GM19193 (cell line): ENCODE results near the gene GMDS.

Experiments used
- POLR2A ChIP-seq: IDR thresholded peaks from 4 replicates; pipeline ENCODE4 v1.6.1; 2011; ENCODE audit not compliant: insufficient read depth, insufficient read length; ENCODE audit errors: extremely low read depth

Gene GMDS

DNA sequence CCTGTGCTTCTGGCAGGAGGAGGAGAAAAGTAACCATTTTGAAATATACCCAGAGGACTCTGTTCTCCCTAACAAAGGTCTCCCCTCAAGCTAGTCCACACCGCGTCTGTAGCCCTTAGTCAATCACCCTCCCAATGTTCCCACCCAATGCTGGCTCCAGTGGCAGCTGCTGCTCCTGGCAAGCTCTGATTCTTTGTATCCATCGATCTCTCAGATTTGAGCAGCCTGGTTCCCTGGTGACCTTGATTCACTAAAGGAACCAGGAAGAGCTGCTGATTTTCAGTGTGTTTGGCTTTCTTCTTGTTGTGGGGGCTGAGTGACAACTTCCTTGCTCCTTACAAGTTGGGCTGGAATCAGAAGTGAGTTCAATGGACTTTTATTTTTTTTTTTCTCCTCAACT, 567.2 kb downstream of the GMDS start:
- no peak for TF ChIP-seq POLR2A

DNA sequence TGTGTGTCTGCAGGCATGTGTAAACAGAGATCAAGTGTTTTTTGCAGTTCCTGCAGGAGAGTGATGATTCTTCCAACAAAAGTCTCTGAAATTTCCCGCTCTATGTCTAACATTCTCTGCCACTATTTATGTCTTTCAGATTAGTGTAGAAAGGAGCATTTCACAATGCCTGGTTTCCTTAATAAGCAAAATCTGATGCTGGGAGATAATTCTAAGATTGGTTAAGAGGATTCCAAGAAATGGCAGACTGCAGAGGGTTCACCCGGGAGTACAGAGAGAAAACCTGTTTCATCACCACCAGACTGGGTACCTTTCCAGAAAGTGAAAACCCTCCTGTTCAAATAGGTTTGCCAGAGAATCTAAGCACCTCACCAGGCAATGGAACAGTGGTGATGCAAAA, 573.0 kb downstream of the GMDS start:
- TF ChIP-seq POLR2A = no peak

DNA sequence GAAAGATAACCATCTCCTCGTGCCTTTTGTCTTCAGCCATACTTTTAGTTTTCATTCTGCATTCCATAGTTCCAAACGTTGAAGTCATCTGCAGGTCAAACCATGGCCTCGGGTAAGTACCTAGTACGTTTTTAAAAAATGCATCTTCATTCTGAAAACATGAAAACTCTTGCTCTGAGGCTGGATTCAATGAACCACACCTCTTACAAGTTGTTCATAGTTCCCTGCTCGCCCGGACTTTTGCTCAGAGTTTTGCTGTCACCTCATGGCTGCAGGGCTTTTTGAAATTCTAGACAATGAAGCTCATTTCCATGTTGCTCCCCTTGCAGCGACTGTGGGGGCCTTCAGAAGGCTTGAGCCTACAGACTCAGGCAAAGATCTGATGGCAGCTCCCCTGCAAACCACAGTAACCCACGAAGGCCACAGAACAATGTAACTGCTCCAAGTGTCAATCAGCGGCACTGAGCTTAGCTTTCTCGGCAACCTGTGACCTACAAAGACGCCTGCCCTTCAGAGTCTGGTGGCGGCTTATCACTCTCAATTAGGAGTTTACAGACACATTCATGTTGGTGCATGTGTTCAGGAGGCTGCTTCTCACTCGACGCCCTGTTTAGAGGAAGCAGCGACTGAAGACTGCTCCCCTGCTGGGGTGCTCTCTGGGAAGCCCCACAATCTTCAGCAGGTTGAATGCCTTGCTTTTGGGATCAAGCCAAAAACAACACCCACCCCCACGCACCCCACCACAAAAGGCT, 574.5 kb downstream of the GMDS start:
- TF ChIP-seq POLR2A = no peak

DNA sequence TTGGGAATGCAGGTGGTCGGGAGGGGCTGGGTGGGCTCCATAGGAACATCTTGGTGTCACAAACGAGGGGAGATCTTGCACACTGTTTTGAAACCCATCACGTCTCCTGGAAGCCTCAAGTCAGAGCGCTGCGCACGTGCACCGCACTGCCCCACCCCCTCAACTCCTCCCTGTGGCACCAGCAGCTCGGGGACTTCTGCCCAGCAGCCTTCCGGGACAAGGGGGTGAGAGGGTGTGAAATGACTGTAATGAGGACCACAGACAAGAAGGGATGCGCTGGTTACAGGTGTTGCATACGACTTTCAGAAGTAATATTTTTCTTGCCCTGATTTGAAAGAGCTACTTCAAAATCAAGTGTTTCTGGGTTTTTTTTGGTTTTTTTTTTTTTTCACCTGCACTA, 575.4 kb downstream of the GMDS start:
- no peak for TF ChIP-seq POLR2A

GRCh38 chr6:1667805-1668175, 577.6 kb downstream of the GMDS start:
- no peak for TF ChIP-seq POLR2A

DNA sequence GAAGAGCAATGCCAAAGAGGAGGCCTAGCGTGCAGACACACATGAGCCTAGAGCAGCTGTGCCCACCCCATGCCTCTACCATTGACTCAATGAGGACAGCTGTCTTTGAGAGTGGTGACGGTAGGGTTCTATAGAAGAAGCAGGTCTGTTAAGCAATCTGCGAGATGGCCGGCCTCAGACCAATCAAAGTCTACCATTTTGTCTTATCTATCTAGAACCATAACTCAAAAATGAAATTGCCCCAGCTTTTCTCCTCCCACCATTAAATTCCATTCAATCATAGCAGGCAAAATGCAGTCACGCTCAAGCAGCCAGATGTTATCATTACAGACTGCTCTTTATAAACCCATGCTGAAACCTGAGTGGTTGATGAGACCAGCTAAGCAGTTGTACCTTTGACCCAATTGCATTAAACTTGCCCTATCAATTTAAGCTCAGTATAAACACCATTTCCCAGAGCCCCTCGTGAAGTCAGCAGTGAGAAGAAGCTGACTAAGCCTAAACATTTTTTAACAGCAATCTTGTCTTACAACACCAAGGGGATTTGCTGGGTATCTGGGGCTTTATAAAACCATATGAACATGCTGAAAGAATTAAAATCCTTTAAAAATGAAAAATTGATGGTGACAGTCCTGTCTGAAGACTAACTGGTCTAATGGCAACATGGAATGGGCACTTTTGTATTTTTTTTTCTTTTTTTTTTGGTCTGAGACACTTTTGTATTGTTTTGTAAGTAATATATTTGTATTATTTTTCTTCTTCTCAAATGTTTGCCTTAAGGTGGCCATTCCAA, 578.2 kb downstream of the GMDS start:
- TF ChIP-seq POLR2A = no peak

DNA sequence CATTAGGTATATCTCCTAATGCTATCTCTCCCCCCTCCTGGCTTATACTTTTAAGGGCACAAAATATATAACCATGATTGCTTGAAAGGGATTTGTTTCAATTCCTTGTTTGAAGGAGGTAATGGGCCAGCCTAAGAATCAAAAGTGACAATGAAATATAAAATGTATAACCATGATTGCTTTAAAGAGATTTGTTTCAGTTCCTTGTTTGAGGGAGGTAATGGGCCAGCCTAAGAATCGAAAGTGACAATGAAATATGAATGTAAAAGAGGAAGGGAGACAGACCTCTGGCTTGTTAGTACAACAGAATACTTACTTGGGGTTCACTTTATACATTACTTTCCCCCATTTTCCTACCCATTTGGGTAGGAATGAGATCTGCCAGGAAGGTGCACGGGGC, 580.2 kb downstream of the GMDS start:
- TF ChIP-seq POLR2A = no peak

- TF ChIP-seq POLR2A = no peak
Measured at GRCh38 chr6:1664329-1664728, 581.1 kb downstream of the GMDS start.

- TF ChIP-seq POLR2A = no peak
Measured at GRCh38 chr6:1663511-1663910, 581.9 kb downstream of the GMDS start.

DNA sequence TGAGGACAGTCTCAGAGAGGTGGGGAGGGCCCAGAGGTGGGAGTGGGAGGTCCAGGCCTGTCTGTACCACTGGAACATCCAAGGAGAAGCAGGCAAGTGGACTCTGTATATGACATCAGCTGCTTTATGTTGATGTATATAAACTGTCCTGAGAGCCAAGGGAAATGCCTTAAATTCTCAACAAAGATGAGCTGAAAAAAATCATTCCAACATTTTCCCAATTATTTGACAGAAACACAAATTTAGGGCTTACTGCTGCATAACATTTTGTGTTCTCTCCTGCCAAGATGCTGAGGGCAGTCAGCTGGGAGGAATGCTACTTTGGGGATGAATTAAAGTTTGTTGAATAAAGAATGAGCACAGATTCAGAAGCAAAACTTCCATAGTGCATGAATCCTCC, 582.9 kb downstream of the GMDS start:
- TF ChIP-seq POLR2A = no peak

- no peak for TF ChIP-seq POLR2A
Measured at GRCh38 chr6:1659816-1660215, 585.6 kb downstream of the GMDS start.

DNA sequence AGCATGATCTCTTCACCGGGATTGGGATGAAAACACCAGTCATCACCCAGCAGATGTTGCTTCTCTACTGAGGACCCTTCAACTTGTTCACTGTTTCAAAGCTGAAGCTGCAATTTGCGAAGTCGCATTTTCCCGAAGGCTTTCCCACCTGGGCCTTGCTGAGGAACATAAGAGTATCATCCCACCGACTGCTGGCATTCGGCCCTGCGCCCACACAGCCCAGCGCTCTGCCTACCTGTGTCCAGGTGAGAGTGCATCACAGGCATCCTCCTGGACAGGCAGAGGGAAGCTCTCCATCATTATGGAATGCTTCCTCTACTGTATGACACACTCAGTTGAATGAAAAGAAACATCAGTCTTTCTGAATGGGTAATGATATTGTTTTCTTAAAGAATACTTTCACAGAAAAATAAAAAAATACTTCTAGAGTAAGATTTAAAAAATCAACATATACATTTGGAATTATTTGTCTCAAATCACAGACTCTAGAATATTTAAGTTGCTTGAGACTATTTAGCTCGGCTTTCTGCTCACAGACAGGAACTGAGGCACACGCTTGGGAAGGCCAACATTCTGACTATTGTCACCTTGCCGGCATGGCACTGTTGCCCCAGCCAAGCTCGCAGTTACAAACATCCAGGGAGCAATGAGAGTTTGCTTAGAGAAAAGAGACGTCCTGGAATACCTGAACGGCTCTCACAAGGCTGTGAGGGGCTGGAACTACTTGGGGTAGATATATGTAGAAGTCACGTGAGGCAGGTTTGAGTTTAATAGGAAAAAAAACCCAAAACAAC, 587.0 kb downstream of the GMDS start:
- TF ChIP-seq POLR2A = no peak

- TF ChIP-seq POLR2A = no peak
Measured at GRCh38 chr6:1657771-1658165, 587.6 kb downstream of the GMDS start.

- TF ChIP-seq POLR2A = no peak
Measured at GRCh38 chr6:1657116-1657770, 588.2 kb downstream of the GMDS start.

DNA sequence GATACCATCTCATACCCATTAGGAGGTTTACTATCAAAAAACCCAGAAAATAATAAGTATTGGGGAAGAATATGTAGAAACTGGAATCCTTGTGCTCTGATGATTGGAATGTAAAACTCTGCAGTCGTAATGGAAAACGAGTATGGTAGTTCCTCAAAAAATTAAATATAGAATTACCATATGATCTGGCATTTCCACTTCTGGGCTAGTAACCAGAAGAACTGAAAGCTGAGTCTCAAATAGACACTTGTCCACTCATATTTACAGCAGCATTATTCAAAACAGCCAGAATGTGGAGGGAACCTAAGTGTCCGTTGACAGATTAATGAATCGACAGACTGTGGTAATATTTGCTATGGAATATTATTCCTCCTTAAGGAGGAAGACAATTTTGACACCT, 591.4 kb downstream of the GMDS start:
- no peak for TF ChIP-seq POLR2A

GRCh38 chr6:1652842-1653241, 592.6 kb downstream of the GMDS start:
- TF ChIP-seq POLR2A = no peak

DNA sequence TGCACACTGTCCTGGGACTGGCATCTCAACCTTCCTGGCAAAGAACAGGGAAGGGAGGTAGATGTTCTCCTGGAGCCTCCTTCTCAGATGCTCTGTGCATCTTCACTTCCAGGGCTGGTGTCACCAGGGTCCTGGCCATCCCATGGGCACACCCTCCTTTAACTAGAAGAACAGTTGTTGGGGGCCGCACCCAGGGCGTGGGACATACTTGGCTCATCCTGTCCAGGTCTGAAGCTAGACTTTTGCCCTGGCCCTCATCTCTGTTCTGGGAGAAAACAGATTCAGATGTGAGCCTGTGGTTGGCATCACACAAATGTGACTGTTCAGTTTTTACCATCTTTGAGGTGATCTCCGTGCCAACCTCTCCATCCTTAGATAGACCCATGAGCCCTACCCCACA, 594.0 kb downstream of the GMDS start:
- TF ChIP-seq POLR2A = no peak
